OCI-LY7 (cell line): ENCODE measurements around the gene USP31. TPM values are rescaled to one million over a fixed set of nuclear protein-coding genes. Genes with fewer than 3 reads are reported as not detected.

Experiments used
- BruUV-seq: library from RNA; stranded (reverse); fragments of 400-500 nt; replicated peaks from 2 replicates; lab custom pipeline; 2021; lab: Mats Ljungman, UMichigan
- CTCF ChIA-PET: fragments of 300-600 bp; sonication (Branson Sonifier 250); formaldehyde crosslinking; loops from one replicate; lab custom pipeline; 2022; ENCODE audit warnings: antibody characterized with exemption; ENCODE audit not compliant: unreplicated experiment; lab: Charles Lee
- POLR2A ChIA-PET: fragments of 300-600 bp; sonication (Branson Sonifier 250); formaldehyde crosslinking; loops from one replicate; lab custom pipeline; 2022; ENCODE audit warnings: antibody characterized with exemption; lab: Charles Lee
- DNase-seq: peaks from one replicate; pipeline ENCODE4 v3.0.0-alpha.2; 2015; ENCODE audit warnings: low spot score
- H2AFZ ChIP-seq: fragments of 200-600 bp; sonication (generic), shearing (Covaris generic); 2 replicates; pipeline ENCODE4 v1.6.1; 2014; ENCODE audit warnings: mild to moderate bottlenecking, antibody characterized with exemption, low read length, moderate library complexity
- H3K27ac ChIP-seq: fragments of 200-600 bp; sonication (generic); 2 replicates; pipeline ENCODE4 v1.5.1; 2014; ENCODE audit warnings: mixed run types, low read depth, mild to moderate bottlenecking, moderate library complexity, low read length, inconsistent platforms; ENCODE audit not compliant: poor library complexity, severe bottlenecking
- H3K36me3 ChIP-seq: fragments of 200-600 bp; sonication (generic); 2 replicates; pipeline ENCODE4 v1.6.1; 2014; ENCODE audit warnings: mild to moderate bottlenecking, antibody characterized with exemption, low read length, moderate library complexity, mixed read lengths; ENCODE audit not compliant: insufficient read depth
- H3K4me1 ChIP-seq: fragments of 200-600 bp; sonication (generic); 2 replicates; pipeline ENCODE4 v1.5.1; 2014; ENCODE audit warnings: mild to moderate bottlenecking, low read length; ENCODE audit not compliant: insufficient read depth, poor library complexity, severe bottlenecking
- H3K4me2 ChIP-seq: fragments of 200-600 bp; sonication (generic); 2 replicates; pipeline ENCODE4 v1.6.1; 2014; ENCODE audit warnings: mild to moderate bottlenecking, low read length
- H3K4me3 ChIP-seq: fragments of 200-600 bp; sonication (generic); 2 replicates; pipeline ENCODE4 v1.5.1; 2014; ENCODE audit warnings: mild to moderate bottlenecking, low read depth, low read length; ENCODE audit not compliant: poor library complexity, severe bottlenecking
- H3K79me2 ChIP-seq: fragments of 200-600 bp; sonication (generic); 2 replicates; pipeline ENCODE4 v1.6.1; 2016; ENCODE audit warnings: low read depth, mild to moderate bottlenecking, low read length, moderate library complexity, mixed read lengths; ENCODE audit not compliant: insufficient read depth
- H3K9me2 ChIP-seq: fragments of 200-600 bp; sonication (generic); 2 replicates; pipeline ENCODE4 v1.6.1; 2016; ENCODE audit warnings: mild to moderate bottlenecking, low read length, mixed read lengths; ENCODE audit not compliant: insufficient read depth
- H3K9me3 ChIP-seq: fragments of 200-600 bp; sonication (generic); 2 replicates; pipeline ENCODE4 v1.6.1; 2014; ENCODE audit warnings: mild to moderate bottlenecking, mixed run types, low read length, mixed read lengths
- H4K20me1 ChIP-seq: fragments of 200-600 bp; sonication (generic); 2 replicates; pipeline ENCODE4 v1.6.1; 2014; ENCODE audit warnings: mild to moderate bottlenecking, antibody characterized with exemption, low read length, moderate library complexity, mixed read lengths; ENCODE audit not compliant: insufficient read depth
- CTCF ChIP-seq: fragments of 200-600 bp; sonication (generic); conservative IDR thresholded peaks from 2 replicates; pipeline ENCODE4 v1.5.1; 2014; ENCODE audit warnings: mild to moderate bottlenecking, antibody characterized with exemption, low read length, moderate library complexity, mixed read lengths
- EZH2phosphoT487 ChIP-seq: fragments of 200-600 bp; sonication (generic); IDR thresholded peaks from 2 replicates; pipeline ENCODE4 v1.6.1; 2018; ENCODE audit warnings: low read depth, borderline replicate concordance, mild to moderate bottlenecking, mixed run types, antibody characterized with exemption, low read length, moderate library complexity, mixed read lengths
- intact Hi-C: fragments of 100-400 bp; cut with micrococcal nuclease; formaldehyde crosslinking; loops from one replicate; pipeline ENCODE4 v1.10.0; 2022; ENCODE audit not compliant: unreplicated experiment
- total RNA-seq, 2 experiments: library from RNA; depleted of rRNA in 1 of 2; stranded (reverse); fragments of >200 nt in 1 of 2; shearing (Covaris generic) in 1 of 2; gene quantifications; 2 replicates each; pipeline ENCODE4 v1.2.3, GENCODE V29; 2014 to 2022

USP31 gene
- total RNA-seq, 2 experiments from 2014 or later = 9.0 to 12.2 TPM

- Histone ChIP-seq H3K36me3 (no peaks in the 10 kb centered on the region), H3K9me2 (no peaks in the 10 kb centered on the region), H2AFZ (no peak overlapping the region), H3K9me3 (no peaks in the 10 kb centered on the region), H3K4me1 (no peaks in the 10 kb centered on the region), H3K27ac (no peak overlapping the region), H3K4me3 (no peak overlapping the region), H3K79me2 (no peaks in the 10 kb centered on the region), H4K20me1 (no peaks in the 10 kb centered on the region), H3K4me2 (no peak overlapping the region)
- no peak for DNase-seq
- CTCF ChIA-PET = no interaction called here
- no TSS peak for BruUV-seq
- TF ChIP-seq EZH2phosphoT487 (no peak), CTCF (no peak)
- POLR2A ChIA-PET = interaction anchor here (0.5 to 0.7 kb wide), 2 partner anchors 18 to 72 kb away, joined by 3 read pairs; no protein-coding TSS in a partner anchor
- intact Hi-C loops = no loop called here
Observed at GRCh38 chr16:23057013-23057596, 92.1 kb downstream of the USP31 start.

- Histone ChIP-seq H4K20me1 (no peaks in the 10 kb centered on the region), H3K36me3 (no peaks in the 10 kb centered on the region), H3K9me2 (no peaks in the 10 kb centered on the region), H3K4me1 (no peaks in the 10 kb centered on the region), H3K4me2 (no peak overlapping the region), H3K79me2 (no peaks in the 10 kb centered on the region), H3K9me3 (no peaks in the 10 kb centered on the region), H3K27ac (no peak overlapping the region), H3K4me3 (no peak overlapping the region), H2AFZ (no peak overlapping the region)
- CTCF ChIA-PET = no interaction called here
- intact Hi-C loops = no loop called here
- POLR2A ChIA-PET = no interaction called here
- no TSS peak for BruUV-seq
- DNase-seq = no peak
- TF ChIP-seq CTCF (no peak), EZH2phosphoT487 (no peak)
Observed at GRCh38 chr16:23055481-23055880, 93.8 kb downstream of the USP31 start.

GRCh38 chr16:23052908-23053580 lies 96.2 kb downstream of the USP31 start:
- H3K27ac ChIP-seq = no peak overlapping the region
- no peak overlapping the region for H2AFZ ChIP-seq
- CTCF ChIA-PET = no interaction called here
- H3K4me3 ChIP-seq = no peak overlapping the region
- H3K4me1 ChIP-seq = no peaks in the 10 kb centered on the region
- intact Hi-C loops = no loop called here
- DNase-seq = no peak
- POLR2A ChIA-PET = no interaction called here
- no peaks in the 10 kb centered on the region for H4K20me1 ChIP-seq
- H3K36me3 ChIP-seq = no peaks in the 10 kb centered on the region
- no peak overlapping the region for H3K4me2 ChIP-seq
- no TSS peak for BruUV-seq
- no peak for TF ChIP-seq EZH2phosphoT487
- TF ChIP-seq CTCF = no peak
- no peaks in the 10 kb centered on the region for H3K9me3 ChIP-seq
- H3K79me2 ChIP-seq = no peaks in the 10 kb centered on the region
- H3K9me2 ChIP-seq = no peaks in the 10 kb centered on the region
